Putamen (tissue), 1 donor: ENCODE measurements around the gene TNS1.

ENCODE experiments used
- DNase-seq: peaks from one replicate; pipeline ENCODE4 v3.0.0-alpha.2; 2016; ENCODE audit warnings: low spot score

The TNS1 gene

GRCh38 chr2:217912098-217913024, 90.4 kb downstream of the TNS1 start:
- no peak for DNase-seq

- DNase-seq = no peak
These were observed 91.3 kb downstream of the TNS1 start for GRCh38 chr2:217911283-217912097.

GRCh38 chr2:217910875-217911212, 92.0 kb downstream of the TNS1 start:
- no peak for DNase-seq

GRCh38 chr2:217909156-217909820, 93.5 kb downstream of the TNS1 start:
- no peak for DNase-seq

GRCh38 chr2:217908544-217908943, 94.3 kb downstream of the TNS1 start:
- no peak for DNase-seq

GRCh38 chr2:217907266-217907665, 95.5 kb downstream of the TNS1 start:
- no peak for DNase-seq

GRCh38 chr2:217906798-217907197, 96.0 kb downstream of the TNS1 start:
- DNase-seq = no peak

- DNase-seq = no peak
These were observed 96.9 kb downstream of the TNS1 start for GRCh38 chr2:217905896-217906295.

- peak; percentile 71 for DNase-seq
These were observed 97.4 kb downstream of the TNS1 start for GRCh38 chr2:217905395-217905794.

- DNase-seq = no peak
These were observed 98.2 kb downstream of the TNS1 start for GRCh38 chr2:217904614-217904965.

- DNase-seq = peak; percentile 53
These were observed 98.8 kb downstream of the TNS1 start for GRCh38 chr2:217903859-217904613.

GRCh38 chr2:217903142-217903858, 99.5 kb downstream of the TNS1 start:
- DNase-seq = no peak

- peak; percentile 46 for DNase-seq
These were observed 100.2 kb downstream of the TNS1 start for GRCh38 chr2:217902379-217903141.

- no peak for DNase-seq
These were observed 100.9 kb downstream of the TNS1 start for GRCh38 chr2:217901835-217902378.

- DNase-seq = no peak
These were observed 101.4 kb downstream of the TNS1 start for GRCh38 chr2:217901400-217901799.

- DNase-seq = no peak
These were observed 101.9 kb downstream of the TNS1 start for GRCh38 chr2:217900780-217901360.

GRCh38 chr2:217900010-217900779, 102.6 kb downstream of the TNS1 start:
- no peak for DNase-seq

GRCh38 chr2:217899231-217900009, 103.4 kb downstream of the TNS1 start:
- DNase-seq = no peak
